SK-N-SH (cell line): ENCODE measurements around the gene UCK2.

ENCODE experiments used
- EP300 ChIP-seq, 2 experiments: IDR thresholded peaks; 2 replicates each; pipeline versions ENCODE4 v1.4.0 to v1.6.1; 2012; ENCODE audit warnings: borderline replicate concordance in 1 of 2, low read depth in 1 of 2, low read length in 1 of 2
- FOSL2 ChIP-seq: IDR thresholded peaks from 2 replicates; pipeline ENCODE4 v1.4.0; 2012; ENCODE audit warnings: low read depth, mild to moderate bottlenecking, moderate library complexity, borderline replicate concordance
- FOXM1 ChIP-seq: IDR thresholded peaks from 2 replicates; pipeline ENCODE4 v1.4.0; 2012; ENCODE audit warnings: low read depth, mild to moderate bottlenecking
- GABPA ChIP-seq: IDR thresholded peaks from 2 replicates; pipeline ENCODE4 v1.4.0; 2012; ENCODE audit warnings: low read depth, mild to moderate bottlenecking
- REST ChIP-seq: IDR thresholded peaks from 2 replicates; pipeline ENCODE4 v1.6.1; 2012; ENCODE audit warnings: mild to moderate bottlenecking, low read depth, low read length, moderate library complexity
- TF ChIP-seq, protein P1 (sequence below): fragments of 200-600 bp; sonication (generic); IDR thresholded peaks from 2 replicates; pipeline ENCODE4 v1.6.1; 2017; ENCODE audit warnings: antibody characterized with exemption, mild to moderate bottlenecking, moderate library complexity
- TF ChIP-seq, protein P2 (sequence below): fragments of 150-350 bp; IDR thresholded peaks from 2 replicates; pipeline ENCODE4 v1.6.1; 2017; ENCODE audit warnings: antibody characterized with exemption, low read length, low read depth, borderline replicate concordance

DNA sequence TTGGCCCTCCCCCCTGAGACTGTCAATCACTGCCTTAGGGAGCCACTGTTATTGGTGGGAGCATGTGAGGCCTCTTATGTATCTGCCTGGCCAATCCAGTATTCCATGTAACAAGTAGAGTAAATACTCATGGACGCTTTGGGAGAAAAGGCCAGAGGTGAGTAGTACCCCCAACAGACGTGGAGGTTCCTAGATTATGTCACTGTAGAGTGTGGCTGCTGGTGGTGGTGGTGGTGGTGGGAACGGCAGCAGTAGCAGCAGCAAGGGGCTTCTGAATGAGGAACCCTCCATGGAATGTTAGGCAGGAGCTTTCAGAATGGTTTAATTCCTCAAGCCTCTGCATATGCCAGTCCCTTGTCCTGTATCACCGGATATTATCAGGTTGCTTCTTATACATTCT is 118.5 kb downstream of the UCK2 start:
- TF ChIP-seq REST (no peak), GABPA (no peak), FOXM1 (no peak), FOSL2 (no peak), EP300 (IDR thresholded peaks at IDR 0.05; ENCODE audit: borderline replicate concordance in 1 of 2, low read depth in 1 of 2, low read length in 1 of 2) (no peak)
- TF ChIP-seq, protein P1, sequence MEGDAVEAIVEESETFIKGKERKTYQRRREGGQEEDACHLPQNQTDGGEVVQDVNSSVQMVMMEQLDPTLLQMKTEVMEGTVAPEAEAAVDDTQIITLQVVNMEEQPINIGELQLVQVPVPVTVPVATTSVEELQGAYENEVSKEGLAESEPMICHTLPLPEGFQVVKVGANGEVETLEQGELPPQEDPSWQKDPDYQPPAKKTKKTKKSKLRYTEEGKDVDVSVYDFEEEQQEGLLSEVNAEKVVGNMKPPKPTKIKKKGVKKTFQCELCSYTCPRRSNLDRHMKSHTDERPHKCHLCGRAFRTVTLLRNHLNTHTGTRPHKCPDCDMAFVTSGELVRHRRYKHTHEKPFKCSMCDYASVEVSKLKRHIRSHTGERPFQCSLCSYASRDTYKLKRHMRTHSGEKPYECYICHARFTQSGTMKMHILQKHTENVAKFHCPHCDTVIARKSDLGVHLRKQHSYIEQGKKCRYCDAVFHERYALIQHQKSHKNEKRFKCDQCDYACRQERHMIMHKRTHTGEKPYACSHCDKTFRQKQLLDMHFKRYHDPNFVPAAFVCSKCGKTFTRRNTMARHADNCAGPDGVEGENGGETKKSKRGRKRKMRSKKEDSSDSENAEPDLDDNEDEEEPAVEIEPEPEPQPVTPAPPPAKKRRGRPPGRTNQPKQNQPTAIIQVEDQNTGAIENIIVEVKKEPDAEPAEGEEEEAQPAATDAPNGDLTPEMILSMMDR = no peak
- TF ChIP-seq, protein P2, sequence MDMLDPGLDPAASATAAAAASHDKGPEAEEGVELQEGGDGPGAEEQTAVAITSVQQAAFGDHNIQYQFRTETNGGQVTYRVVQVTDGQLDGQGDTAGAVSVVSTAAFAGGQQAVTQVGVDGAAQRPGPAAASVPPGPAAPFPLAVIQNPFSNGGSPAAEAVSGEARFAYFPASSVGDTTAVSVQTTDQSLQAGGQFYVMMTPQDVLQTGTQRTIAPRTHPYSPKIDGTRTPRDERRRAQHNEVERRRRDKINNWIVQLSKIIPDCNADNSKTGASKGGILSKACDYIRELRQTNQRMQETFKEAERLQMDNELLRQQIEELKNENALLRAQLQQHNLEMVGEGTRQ = no peak
